ENCODE data around the gene DNAH12. TPM values are rescaled to one million over a fixed set of nuclear protein-coding genes. Genes with fewer than 3 reads are reported as not detected.

DNAH12 gene
- total and polyA plus RNA-seq, 9 of the 15 experiments (the other 6 are each of a cell fraction or from before 2014, with no cell fraction given): 0.01 to 0.04 (median 0.01) TPM; not detected in 5

GRCh38 chr3:57497904-57498303 is 46.2 kb downstream of the DNAH12 start:
- no peaks in the 10 kb centered on the region for H3K27me3 ChIP-seq (ENCODE audit: control insufficient read depth in 2 of 2, insufficient read depth in 2 of 2, low read length in 2 of 2)
- CTCF ChIA-PET (ENCODE audit: low intra/inter-chr PET ratio): no interaction called here

GRCh38 chr3:57484563-57484962 is 59.6 kb downstream of the DNAH12 start:
- FAIRE-seq: no peak
- Histone ChIP-seq H2AFZ (ENCODE audit: low read depth, low read length) (no peak overlapping the region), H3K27me3 (ENCODE audit: control insufficient read depth in 2 of 2, insufficient read depth in 2 of 2, low read length in 2 of 2) (no peaks in the 10 kb centered on the region), H3K4me3 (no peak overlapping the region), H3K36me3 (ENCODE audit: control insufficient read depth, insufficient read depth, low read length) (no peaks in the 10 kb centered on the region), H3K4me1 (replicated peaks in 1 of 2; ENCODE audit: control insufficient read depth in 2 of 2, insufficient read depth in 2 of 2, low read length in 2 of 2) (no peaks in the 10 kb centered on the region), H3K9ac (ENCODE audit: insufficient read depth in 1 of 2, low read depth in 2 of 2, low read length in 2 of 2) (no peak overlapping the region), H3K4me2 (ENCODE audit: insufficient read depth, low read length) (no peak overlapping the region), H3K79me2 (ENCODE audit: control insufficient read depth, insufficient read depth, low read length) (no peaks in the 10 kb centered on the region), H3K27ac (ENCODE audit: extremely low read depth, low read depth, low read length) (no peak overlapping the region), H4K20me1 (replicated peaks; ENCODE audit: control insufficient read depth, insufficient read depth, low read length) (no peaks in the 10 kb centered on the region), H3K9me1 (ENCODE audit: control insufficient read depth, insufficient read depth, low read length) (no peaks in the 10 kb centered on the region), H3K9me3 (replicated peaks; ENCODE audit: control insufficient read depth, insufficient read depth, low read depth, low read length) (no peaks in the 10 kb centered on the region)
- POLR2A ChIA-PET: no interaction called here
- CTCF ChIA-PET (ENCODE audit: low intra/inter-chr PET ratio): no interaction called here
- WGBS (ENCODE audit: insufficient coverage, low coverage, missing lambda C conversion rate): 0% methylated on average over 1 of the region's 1 CpG
- ATAC-seq: no peak
- in situ Hi-C loops (cut with MboI) (no loop called here), intact Hi-C loops (cut with micrococcal nuclease) (no loop called here)
- DNase-seq (ENCODE audit: extremely low read depth in 1 of 4, low spot score in 3 of 4): no peak
- BruUV-seq (replicated peaks): no TSS peak
- TF ChIP-seq TBL1XR1 (IDR thresholded peaks at IDR 0.05; ENCODE audit: low read length in 2 of 2) (no peak), BRD4 (IDR thresholded peaks at IDR 0.05) (no peak), NR2C2 (CRISPR knock-in tag; IDR thresholded peaks at IDR 0.05) (no peak), NR2C2 (tag; IDR thresholded peaks at IDR 0.05) (no peak), ARHGAP35 (IDR thresholded peaks at IDR 0.05; ENCODE audit: partially characterized antibody) (no peak), ZNF217 (CRISPR knock-in tag; IDR thresholded peaks at IDR 0.05) (no peak), JUND (IDR thresholded peaks at IDR 0.05; ENCODE audit: borderline replicate concordance, low read depth, low read length) (no peak), JUND (tag; IDR thresholded peaks at IDR 0.05; ENCODE audit: borderline replicate concordance, low read depth, low read length) (no peak), ZNF354B (CRISPR knock-in tag; IDR thresholded peaks at IDR 0.05) (no peak)
- TF ChIP-seq, protein P1, sequence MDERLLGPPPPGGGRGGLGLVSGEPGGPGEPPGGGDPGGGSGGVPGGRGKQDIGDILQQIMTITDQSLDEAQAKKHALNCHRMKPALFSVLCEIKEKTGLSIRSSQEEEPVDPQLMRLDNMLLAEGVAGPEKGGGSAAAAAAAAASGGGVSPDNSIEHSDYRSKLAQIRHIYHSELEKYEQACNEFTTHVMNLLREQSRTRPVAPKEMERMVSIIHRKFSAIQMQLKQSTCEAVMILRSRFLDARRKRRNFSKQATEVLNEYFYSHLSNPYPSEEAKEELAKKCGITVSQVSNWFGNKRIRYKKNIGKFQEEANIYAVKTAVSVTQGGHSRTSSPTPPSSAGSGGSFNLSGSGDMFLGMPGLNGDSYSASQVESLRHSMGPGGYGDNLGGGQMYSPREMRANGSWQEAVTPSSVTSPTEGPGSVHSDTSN (CRISPR knock-in tag; IDR thresholded peaks at IDR 0.05; ENCODE audit: low read depth): no peak
- TF ChIP-seq, protein P1 (tag; conservative IDR thresholded peaks at IDR 0.05; ENCODE audit: low read depth): no peak

More at GRCh38 chr3:57497904-57498303, 46.2 kb downstream of the DNAH12 start:
- no peak overlapping the region for H3K4me3 ChIP-seq
- H2AFZ ChIP-seq (ENCODE audit: low read depth, low read length): no peak overlapping the region
- FAIRE-seq (no peak), DNase-seq (ENCODE audit: extremely low read depth in 1 of 4, low spot score in 3 of 4) (no peak), ATAC-seq (no peak)
- no peak overlapping the region for H3K27ac ChIP-seq (ENCODE audit: extremely low read depth, low read depth, low read length)
- H3K4me1 ChIP-seq (replicated peaks in 1 of 2; ENCODE audit: control insufficient read depth in 2 of 2, insufficient read depth in 2 of 2, low read length in 2 of 2): peaks cover 0 to 4% of the 10 kb centered on the region in 2 experiments; a peak in 1 of 5 replicates
- BruUV-seq (replicated peaks): no TSS peak
- intact Hi-C loops (cut with micrococcal nuclease): no loop called here
- no peak overlapping the region for H3K9ac ChIP-seq (ENCODE audit: insufficient read depth in 1 of 2, low read depth in 2 of 2, low read length in 2 of 2)
- in situ Hi-C loops (cut with MboI): no loop called here
- H3K9me1 ChIP-seq (ENCODE audit: control insufficient read depth, insufficient read depth, low read length): no peaks in the 10 kb centered on the region
- no peaks in the 10 kb centered on the region for H3K9me3 ChIP-seq (replicated peaks; ENCODE audit: control insufficient read depth, insufficient read depth, low read depth, low read length)
- H3K36me3 ChIP-seq (ENCODE audit: control insufficient read depth, insufficient read depth, low read length): no peaks in the 10 kb centered on the region
- no peak overlapping the region for H3K4me2 ChIP-seq (ENCODE audit: insufficient read depth, low read length)
- TF ChIP-seq THRB (CRISPR knock-in tag; conservative IDR thresholded peaks at IDR 0.05) (no peak), ZNF507 (tag; conservative IDR thresholded peaks at IDR 0.05) (no peak), LARP7 (IDR thresholded peaks at IDR 0.05) (no peak), XRCC5 (IDR thresholded peaks at IDR 0.05; ENCODE audit: low read depth, low read length) (no peak)
- POLR2A ChIA-PET: interaction anchor here (1.0 kb wide), 1 partner anchor 11 kb away, joined by 3 read pairs; no protein-coding TSS in a partner anchor
- no peaks in the 10 kb centered on the region for H4K20me1 ChIP-seq (replicated peaks; ENCODE audit: control insufficient read depth, insufficient read depth, low read length)
- no peaks in the 10 kb centered on the region for H3K79me2 ChIP-seq (ENCODE audit: control insufficient read depth, insufficient read depth, low read length)
